Measurements from ENCODE around the gene FBXO11. TPM values are rescaled to one million over a fixed set of nuclear protein-coding genes. Genes with fewer than 3 reads are reported as not detected.

The FBXO11 gene
- total RNA-seq, 1 donor from 2014 or later: 83.9 TPM

DNA sequence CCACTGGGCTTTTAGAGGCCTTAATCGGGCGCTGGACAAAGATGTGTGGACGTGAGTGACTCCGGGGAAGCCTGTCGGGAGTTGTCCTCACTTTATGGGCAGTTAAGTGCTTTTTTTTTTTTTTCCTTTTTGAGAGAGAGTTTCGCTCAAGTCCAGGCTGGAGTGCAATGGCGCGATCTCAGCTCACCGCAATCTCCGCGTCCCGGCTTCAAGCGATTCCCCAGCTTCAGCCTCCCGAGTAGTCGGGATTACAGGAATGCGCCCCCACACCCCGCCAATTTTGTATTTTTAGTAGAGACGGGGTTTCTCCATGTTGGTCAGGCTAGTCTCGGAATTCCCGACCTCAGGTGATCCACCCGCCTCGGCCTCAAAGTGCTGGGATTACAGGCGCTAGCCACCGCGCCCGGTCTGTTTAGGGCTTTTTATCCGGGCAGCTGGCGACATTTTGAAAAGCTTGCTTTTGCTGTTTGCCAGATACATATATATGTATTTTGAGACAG, 121.9 kb downstream of the FBXO11 start:
- no peak for DNase-seq (ENCODE audit: extremely low spot score, unreplicated experiment)

DNA sequence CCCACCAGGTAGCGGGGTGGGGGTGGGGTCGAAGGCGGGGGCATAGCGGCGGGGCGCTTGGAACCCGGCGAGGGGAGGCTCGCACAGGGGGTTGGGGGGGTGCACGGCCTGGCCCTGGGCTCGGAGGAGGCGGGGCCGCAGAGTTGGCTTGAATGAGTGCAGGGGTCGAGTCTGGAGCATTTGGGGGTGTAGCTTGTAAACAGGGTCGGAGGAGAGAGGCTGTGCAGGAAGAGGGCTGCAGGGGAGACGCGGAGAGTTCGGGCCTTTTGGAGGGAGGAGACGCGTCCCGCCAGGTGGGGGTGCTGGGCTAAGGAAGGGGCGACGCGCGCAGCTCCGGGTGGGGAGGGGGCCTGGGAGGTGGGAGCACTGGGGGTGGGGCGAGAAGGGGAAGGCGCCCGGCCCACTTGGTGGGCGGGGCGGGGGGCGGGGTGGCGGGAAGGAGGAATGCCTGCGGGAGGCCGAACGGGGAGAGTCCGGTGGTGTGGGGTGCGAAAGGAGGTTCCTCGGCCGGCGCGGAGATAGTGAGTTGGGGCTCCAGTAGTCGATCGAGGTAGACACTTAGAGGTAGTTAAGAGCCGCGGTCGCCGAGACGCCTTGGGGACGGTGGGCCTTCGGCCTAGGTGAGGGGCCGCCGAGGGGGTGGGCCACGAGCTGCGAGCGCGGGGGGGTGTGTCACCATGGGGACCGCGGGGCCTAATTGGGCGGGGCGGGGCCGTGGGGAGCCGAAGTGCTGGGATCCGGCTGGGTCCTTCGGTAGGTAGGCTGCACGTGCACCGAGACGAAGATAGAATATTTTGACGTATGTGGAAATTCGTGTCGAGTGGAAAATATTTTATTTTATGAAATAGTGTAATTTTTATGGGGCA, 122.6 kb downstream of the FBXO11 start:
- Mint-ChIP-seq H3K27me3 (no peaks in the 10 kb centered on the region), H3K4me3 (peak overlapping the region; percentile 93), H3K4me1 (ENCODE audit: unreplicated experiment) (peaks cover 17% of the 10 kb centered on the region), H3K36me3 (peaks cover 12% of the 10 kb centered on the region), H3K27ac (peak overlapping the region; percentile 83), H3K9me3 (no peaks in the 10 kb centered on the region)
- peak; percentile 82 for DNase-seq (ENCODE audit: extremely low spot score, unreplicated experiment)
- TF ChIP-seq, protein P1, sequence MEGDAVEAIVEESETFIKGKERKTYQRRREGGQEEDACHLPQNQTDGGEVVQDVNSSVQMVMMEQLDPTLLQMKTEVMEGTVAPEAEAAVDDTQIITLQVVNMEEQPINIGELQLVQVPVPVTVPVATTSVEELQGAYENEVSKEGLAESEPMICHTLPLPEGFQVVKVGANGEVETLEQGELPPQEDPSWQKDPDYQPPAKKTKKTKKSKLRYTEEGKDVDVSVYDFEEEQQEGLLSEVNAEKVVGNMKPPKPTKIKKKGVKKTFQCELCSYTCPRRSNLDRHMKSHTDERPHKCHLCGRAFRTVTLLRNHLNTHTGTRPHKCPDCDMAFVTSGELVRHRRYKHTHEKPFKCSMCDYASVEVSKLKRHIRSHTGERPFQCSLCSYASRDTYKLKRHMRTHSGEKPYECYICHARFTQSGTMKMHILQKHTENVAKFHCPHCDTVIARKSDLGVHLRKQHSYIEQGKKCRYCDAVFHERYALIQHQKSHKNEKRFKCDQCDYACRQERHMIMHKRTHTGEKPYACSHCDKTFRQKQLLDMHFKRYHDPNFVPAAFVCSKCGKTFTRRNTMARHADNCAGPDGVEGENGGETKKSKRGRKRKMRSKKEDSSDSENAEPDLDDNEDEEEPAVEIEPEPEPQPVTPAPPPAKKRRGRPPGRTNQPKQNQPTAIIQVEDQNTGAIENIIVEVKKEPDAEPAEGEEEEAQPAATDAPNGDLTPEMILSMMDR (conservative IDR thresholded peaks at IDR 0.05): no peak

More for the DNA sequence above, 121.9 kb downstream of the FBXO11 start:
- H3K4me3 Mint-ChIP-seq: peak overlapping the region; percentile 93
- H3K9me3 Mint-ChIP-seq: no peaks in the 10 kb centered on the region
- TF ChIP-seq, protein P1 (conservative IDR thresholded peaks at IDR 0.05): no peak
- no peaks in the 10 kb centered on the region for H3K27me3 Mint-ChIP-seq
- peaks cover 17% of the 10 kb centered on the region for H3K4me1 Mint-ChIP-seq (ENCODE audit: unreplicated experiment)
- peak overlapping the region; percentile 83 for H3K27ac Mint-ChIP-seq
- H3K36me3 Mint-ChIP-seq: peaks cover 12% of the 10 kb centered on the region

DNA sequence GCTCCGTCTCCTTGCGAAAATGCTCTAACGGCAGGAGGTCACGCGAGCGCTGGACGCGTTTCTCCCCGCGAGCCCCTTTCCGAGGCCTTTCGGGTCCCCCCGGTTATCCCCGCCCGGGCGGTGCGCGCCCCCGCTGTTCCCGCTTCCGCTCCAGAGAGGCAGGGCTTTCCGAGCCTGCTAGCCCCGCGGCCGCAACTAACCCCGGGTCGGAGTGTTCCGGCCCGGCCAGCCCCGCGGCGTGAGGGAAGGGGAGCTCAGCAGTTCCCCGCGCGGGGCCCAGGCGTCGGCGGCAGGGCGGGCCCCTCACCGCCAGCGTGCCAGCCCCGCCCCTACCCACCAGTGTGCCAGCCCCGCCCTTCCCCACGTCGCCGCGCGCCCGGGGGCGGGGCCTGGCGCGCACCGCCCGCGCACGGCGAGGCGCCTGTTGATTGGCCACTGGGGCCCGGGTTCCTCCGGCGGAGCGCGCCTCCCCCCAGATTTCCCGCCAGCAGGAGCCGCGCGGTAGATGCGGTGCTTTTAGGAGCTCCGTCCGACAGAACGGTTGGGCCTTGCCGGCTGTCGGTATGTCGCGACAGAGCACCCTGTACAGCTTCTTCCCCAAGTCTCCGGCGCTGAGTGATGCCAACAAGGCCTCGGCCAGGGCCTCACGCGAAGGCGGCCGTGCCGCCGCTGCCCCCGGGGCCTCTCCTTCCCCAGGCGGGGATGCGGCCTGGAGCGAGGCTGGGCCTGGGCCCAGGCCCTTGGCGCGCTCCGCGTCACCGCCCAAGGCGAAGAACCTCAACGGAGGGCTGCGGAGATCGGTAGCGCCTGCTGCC, 123.4 kb downstream of the FBXO11 start, which contains the start of gene MSH6:
Gene MSH6, plus strand, starts transcription at position 475 of the 815 bp plus-strand sequence. Its CDS starts 89 bp downstream, at position 564.
- peak; percentile 94 for DNase-seq (ENCODE audit: extremely low spot score, unreplicated experiment)
- peaks cover 12% of the 10 kb centered on the region for H3K36me3 Mint-ChIP-seq
- peak within 1 kb of the TSS; percentile 88 for H3K27ac Mint-ChIP-seq
- no peaks in the 10 kb centered on the region for H3K9me3 Mint-ChIP-seq
- H3K4me1 Mint-ChIP-seq (ENCODE audit: unreplicated experiment): peaks cover 17% of the 10 kb centered on the region
- no peaks in the 10 kb centered on the region for H3K27me3 Mint-ChIP-seq
- peak within 1 kb of the TSS; percentile 93 for H3K4me3 Mint-ChIP-seq
- TF ChIP-seq, protein P1 (conservative IDR thresholded peaks at IDR 0.05): peak; percentile 11

DNA sequence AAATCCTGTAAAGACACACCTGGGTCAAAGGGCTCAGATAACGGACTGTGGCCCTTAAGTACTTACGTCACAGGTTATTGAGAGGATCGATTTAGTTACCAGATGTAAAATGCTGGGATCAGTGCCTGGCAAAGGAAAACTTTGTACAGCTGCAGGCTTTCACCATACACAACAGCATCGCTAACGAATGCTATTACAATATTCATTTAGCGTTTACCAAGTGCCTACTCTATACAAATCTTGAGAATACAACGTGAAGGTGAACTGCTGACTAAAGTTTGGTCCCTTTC, 124.0 kb downstream of the FBXO11 start:
- H3K36me3 Mint-ChIP-seq: peaks cover 12% of the 10 kb centered on the region
- no peaks in the 10 kb centered on the region for H3K9me3 Mint-ChIP-seq
- H3K4me1 Mint-ChIP-seq (ENCODE audit: unreplicated experiment): peaks cover 14% of the 10 kb centered on the region
- H3K27me3 Mint-ChIP-seq: no peaks in the 10 kb centered on the region
- no peak for DNase-seq (ENCODE audit: extremely low spot score, unreplicated experiment)
- peak overlapping the region; percentile 89 for H3K4me3 Mint-ChIP-seq
- TF ChIP-seq, protein P1 (conservative IDR thresholded peaks at IDR 0.05): no peak
- peak overlapping the region; percentile 88 for H3K27ac Mint-ChIP-seq

DNA sequence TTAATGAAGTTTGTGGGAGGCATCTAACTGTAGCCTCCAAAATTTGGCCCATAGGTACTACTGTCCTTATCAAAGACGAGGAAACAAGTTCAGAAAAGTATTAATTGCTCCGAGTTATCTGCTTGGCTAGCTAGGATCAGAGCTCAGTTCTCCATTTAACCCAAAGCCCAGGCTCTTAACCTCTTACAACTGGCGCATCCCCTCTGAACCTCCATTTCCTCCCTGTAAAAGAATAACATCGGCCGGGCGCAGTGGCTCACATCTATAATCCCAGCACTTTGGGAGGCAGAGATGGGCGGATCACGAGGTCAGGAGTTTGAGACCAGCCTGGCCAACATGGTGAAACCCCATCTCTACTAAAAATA, 126.9 kb downstream of the FBXO11 start:
- peaks cover 6% of the 10 kb centered on the region for H3K4me1 Mint-ChIP-seq (ENCODE audit: unreplicated experiment)
- no peak overlapping the region for H3K27ac Mint-ChIP-seq
- no peak for DNase-seq (ENCODE audit: extremely low spot score, unreplicated experiment)
- no peaks in the 10 kb centered on the region for H3K27me3 Mint-ChIP-seq
- no peaks in the 10 kb centered on the region for H3K9me3 Mint-ChIP-seq
- no peaks in the 10 kb centered on the region for H3K36me3 Mint-ChIP-seq
- TF ChIP-seq, protein P1 (conservative IDR thresholded peaks at IDR 0.05): no peak
- H3K4me3 Mint-ChIP-seq: no peak overlapping the region

All from type B pancreatic cell (in vitro differentiated cells).